Suppressor macrophage (primary cell): ENCODE measurements around the gene RTL10.
A peak's percentile ranks its signal among the peaks of the same experiment; 100 is the strongest.

Source experiments
- DNase-seq, 4 experiments: peaks; one replicate each; pipeline ENCODE4 v3.0.0-alpha.2; 2020 to 2022

RTL10 gene

DNA sequence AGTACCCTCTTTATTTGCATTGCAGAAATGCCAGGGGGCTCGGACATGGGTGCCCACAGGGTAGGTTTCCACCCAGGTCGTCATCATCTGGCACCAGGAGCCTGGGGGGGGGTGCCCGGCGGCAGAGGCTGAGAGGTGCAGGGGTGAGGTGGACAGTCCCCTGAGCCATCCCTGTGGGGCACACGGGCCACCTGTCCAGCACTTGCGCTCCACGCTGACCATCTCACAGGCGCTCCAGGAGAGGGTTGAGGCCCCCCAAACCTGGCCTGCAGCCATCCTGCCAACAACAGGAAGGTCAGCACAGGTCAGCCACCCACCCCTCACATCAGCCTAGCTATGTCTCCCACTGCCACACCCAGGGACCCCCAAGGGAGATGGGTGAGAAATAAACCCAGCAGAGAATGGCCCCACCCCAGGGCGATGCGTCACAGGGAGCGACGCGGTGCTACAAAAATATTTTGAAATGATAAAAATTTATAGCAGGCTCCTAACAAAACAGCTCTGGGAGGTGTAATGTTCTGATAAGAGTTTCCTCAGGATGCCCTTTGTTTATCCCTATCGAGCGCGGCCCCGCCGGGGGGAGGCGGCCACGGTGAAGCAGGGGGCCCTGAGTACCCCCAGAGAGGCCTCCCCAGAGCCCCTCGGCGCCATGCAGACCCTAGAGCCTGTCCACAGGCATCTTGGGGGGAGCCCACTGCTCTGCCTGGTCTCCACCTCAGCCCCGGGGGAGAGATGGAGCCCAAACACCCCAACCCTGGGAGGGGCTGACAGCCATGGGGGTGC lies 21.0 kb upstream of the RTL10 start:
- no peak for DNase-seq

DNA sequence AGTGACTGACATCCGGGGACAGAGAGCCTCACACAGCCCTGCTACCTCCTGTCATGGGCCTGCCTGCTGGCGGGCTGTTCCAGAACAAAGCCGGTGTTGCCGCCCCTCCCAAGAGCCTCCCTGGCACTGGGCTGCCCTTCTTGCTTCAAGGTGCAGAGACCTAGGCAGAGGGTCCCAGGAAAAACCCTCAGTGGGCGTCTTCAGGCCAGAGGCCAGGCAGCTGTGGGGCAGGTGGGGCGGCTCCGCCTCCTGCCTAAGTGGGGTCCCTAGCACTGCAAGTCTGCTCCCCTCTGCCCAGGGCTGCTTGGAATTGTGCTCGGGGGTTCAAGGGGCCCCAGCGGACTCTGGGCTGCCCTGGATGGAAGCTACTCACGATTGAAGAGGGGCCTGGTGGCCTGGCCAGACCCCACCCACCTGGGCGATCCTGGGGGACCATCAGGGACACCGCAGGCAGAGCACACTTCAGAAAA lies 20.4 kb upstream of the RTL10 start:
- no peak for DNase-seq

DNA sequence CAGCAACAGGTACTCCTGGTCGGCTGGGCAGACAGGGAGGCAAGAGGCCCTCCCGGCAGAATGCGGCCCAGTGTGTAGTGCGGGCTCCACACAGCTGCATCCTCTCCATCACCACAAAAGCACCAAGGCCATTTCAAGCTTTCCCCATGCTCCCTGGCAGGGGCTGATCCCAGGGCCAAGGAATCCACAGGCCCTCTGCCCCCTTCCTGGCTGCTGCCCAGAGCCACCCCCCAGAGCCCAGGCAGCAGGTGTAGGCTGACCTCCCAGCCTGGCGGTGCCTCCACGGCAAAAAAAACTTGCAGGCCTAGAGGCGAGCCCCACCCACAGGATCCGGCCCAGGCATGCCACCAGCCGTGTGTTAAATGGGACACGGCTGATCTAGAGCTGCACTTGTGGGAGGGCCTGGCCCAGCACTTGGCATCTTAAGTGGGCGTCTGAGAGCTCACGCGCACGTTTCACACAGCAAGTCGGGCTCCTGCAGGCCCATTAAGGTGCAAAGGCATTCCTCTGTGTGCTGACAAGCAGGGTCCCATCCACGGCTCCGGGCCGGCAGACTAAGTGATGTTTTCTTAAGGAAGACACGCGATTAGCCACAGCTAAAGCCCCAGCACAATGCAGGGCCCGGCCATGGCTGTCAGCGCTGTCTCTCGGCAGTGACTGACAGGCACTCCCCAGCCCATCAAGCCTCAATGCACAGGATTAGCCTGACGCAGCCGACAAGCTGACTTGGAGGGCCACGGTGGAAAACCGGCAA lies 19.8 kb upstream of the RTL10 start:
- no peak for DNase-seq

DNA sequence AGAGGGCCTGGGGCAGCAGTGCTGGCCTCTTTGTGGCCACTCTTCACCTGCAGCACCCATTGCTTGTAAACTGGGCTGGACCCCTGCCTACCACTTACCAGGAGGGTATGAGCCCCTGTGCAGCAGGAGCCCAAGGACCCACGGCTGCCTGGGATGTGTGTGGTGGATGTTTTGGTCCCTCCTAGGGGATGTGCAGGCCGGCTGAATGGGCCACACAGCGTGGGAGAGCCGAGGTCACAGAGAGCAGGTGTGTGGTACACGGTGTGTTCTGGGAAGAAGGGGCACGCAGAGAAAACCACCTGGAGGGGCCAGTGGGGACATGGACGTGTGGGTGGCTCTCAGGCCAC lies 19.3 kb upstream of the RTL10 start:
- no peak for DNase-seq

DNA sequence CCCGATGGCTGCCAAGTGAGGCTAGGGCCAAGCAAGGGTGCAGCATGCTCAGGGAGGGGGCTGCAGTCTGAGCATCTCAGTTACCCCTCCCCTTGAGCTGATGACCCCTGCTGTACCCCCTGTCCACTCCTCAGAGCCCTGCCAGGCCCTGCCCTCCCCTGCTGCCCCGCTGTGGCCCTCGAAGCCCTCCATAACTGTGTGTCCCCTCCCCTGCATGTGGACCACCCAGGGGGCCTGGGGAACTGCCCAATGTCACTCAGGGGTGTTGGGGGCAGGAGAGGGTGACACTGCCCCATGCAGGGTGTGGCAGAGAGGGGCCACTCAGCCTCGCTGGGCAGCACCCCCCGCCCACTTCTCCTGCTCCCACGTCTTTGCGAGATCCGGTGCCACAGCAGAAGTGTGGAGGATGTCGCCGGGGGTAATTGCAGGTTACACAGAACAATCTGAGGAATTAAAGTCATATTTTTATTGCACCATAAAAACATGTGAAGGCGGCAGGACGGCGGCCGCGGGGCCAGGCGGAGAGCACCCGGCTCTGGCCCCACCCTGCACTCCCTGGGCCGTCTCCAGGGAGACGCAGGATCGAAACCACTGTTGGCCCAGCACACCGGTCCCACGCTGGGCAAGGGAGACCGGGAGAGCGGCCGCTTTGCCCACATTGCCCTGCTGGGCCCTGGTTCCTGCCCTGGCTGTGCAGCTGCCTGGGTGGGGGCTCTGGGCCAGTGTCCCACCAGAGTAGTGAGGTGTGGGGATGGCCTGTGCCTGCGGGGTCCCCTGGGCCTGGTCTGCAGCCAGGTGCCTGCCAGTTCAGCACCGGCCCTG lies 18.7 kb upstream of the RTL10 start:
- no peak for DNase-seq

DNA sequence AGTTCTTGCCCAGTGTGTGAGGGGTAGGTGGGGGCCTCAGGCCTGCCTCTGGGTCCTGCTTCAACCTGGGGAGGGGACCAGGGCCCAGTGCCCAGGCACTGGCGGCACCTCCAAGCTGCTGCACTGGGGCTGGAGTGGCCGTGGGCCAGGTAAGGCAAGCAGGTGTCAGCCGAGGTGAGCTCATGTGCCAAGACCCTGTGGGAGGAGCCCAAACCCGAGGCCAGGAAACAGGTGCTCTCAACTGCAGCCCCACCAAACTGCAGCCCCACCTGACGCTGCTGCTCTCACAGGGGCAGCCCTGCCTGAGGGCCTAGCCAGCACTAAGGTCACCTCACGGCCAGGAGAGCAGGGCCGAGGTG lies 18.1 kb upstream of the RTL10 start:
- DNase-seq, result no peak

DNA sequence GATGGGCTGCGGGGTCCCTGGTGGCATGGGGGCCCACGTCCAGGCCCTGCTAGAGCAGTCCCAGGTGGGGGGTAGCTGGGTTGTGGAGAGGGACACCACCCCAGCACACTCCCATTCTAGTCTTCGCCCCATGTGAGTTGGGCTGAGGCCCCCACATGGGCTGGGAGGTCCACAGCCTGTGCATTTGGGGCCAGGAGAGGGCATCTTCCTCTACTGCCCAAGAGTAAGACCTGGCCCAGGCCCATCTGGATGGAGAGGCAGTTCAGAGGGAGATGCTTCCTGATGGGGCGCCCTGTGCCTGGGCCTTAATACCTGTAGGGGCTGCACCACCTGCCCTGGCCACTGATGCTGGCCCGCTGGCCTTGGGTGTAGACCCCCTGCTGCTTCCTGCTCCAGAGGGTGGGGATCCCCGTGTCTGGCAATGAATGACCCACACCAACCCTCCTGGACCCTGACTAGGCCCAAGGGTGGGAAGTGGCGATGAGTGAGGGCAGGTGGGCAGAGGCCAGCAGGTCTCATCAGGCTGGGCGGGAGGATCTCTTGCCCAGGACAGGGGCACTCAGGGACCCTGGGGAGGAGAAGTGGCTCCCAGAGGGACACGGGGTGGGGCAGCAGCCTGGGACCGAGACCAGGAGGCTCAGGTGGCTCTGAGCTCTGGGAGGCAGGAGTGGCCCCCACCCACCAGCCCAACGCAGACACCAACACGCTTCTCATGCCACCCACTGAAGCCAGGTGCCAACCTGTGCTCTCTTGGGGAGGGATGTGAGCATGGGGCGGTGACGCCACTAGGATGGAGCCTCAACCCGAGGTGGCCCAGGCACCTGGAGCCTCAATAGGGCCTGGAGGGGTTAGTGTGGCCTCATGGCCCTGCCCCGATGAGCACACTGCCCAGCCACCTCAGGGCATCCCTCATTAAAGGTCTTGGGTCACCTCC lies 17.4 kb upstream of the RTL10 start:
- no peak for DNase-seq

DNA sequence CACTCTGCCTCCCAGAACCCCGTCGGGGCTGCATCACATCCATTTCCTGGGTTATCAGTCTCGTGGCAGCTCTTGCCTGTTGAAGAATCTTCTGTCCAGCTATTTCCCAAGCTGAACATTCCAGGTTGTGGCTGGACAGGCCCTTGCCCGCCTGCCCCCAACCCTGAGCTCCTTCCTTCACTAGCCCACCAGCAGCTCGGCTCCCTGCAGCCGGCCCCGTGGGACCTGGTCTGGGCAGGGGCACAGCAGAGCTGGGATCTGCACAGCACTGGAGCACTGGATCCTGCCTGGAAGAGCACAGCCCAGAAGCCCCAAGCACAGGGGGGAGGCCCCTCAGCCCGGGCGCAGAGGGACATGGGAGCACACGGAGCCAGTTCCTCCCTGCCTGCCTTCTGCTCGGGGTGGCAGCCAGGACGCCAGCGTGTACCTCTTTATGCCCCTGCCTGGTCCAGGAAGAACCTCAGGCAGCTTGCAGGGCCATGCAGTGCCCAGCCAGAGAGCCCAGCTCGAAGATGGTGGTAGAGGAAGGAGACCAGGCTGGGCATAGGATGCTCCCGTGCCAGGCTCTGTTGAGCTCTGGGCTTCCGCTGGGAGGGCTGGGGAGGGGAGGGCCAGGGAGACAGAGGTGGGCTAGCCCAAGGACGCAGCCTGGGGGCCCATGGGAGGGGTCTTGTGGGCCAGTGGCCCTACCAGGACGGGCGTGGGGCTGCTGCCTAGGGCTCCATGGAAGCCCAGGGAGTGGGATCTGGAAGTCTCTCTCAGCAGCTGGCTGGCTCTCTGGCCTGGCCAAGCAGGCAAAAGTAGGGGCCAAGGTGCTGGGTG lies 16.6 kb upstream of the RTL10 start:
- DNase-seq, result no peak

DNA sequence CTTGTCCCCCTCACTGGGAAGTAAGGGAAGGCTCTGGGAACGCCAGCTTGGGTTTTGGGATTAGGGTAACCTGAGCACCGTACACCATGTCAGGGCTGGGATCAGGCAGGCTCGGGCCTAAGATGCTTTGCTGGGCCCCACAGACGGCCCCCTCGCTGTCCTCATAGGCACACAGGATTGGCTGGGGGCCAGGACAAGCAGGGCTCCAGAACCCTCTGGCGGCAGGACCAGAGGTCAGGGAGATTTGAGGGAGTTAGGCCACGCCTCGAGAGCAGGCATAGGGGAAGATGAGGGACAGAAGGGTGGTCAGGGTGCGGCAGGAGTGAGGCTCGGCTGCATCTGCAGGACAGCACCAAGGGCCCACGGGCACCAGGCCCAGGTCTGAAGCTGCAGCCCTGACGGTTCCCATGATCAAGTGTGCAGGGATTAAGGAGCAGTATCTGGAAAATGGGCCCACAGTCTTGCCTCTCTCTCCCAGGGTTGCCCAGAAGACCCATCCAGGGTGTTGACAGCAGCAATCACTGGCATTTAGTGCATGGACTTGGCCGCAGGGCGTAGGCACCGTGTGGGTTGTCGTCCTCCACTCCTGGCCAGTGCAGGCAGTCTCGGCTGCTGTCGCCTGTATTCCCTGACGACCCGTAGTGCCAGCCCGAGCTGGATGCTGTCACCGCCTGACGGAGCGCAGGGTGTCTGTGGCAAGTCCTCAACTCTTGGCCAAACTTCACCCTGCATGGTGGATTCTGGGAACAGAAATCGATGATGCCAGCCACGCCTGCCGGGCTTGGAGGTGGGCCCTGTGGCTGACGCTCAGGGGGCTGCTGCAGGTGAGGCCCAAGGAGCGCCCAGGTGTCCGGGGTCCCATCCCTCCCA lies 15.7 kb upstream of the RTL10 start:
- DNase-seq, result no peak

DNA sequence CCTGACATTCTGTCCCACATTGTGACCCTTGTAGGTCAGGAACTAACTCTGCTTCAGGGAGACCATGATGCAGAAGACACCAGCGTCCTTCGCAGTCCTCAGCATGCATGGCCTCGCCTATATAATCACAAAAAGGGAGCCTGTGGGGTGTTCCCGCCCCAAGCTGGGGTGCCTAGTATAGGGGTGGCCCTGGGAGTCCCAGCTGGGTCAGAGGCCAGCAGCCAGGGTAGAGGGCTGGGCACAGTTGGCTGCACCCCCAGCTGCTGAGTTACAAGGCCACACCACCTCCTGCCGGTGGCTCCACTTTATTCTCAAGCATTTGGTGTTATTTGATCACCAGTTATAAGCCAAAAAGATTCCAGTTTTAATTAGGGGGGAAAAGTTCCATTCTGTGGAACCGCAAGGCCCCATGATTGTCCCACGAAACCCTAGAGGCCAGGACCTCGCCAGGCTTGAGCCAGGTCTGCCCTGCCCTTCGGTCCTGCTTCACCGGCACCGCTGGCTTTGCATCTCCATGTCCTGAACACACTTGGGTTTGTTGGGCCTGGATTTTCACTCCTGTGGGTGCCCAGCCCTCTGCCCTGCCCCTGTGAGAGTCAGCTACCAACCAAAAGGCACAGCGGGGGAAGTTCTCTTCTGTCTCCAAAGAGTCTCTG lies 15.0 kb upstream of the RTL10 start:
- no peak for DNase-seq

DNA sequence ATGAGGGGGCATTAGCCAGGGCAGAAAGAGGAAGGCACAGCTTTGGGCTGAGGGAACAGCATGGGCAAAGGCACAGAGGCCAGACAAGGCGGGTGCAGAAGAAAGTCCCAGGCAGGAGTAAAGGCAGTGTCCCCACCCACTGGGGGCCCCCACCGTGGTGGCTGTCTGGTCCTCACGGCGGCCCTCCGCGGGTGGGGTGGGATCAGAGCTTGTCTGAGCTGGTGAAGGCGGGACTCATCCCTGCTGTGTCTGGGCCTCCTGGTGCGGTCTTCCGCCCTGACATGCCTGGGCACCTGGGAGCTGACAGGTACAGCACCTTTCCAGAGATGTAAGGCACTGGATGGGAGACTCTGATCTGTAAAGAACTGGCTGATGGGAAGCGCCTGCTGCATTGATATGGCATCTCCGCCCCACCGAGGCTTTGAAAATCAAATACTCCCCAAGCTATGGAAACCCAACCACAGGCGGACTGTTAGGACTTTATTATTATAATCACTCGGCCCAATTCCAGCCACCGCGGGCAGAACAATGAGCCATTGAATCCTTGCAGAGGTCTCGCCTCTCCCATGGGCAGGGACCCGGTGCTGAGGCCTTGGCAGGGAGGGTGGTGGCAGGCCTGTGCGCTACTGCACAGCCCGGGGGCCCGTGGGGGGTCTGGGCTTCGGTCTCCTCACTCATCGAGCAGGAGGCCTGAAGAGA lies 14.2 kb upstream of the RTL10 start:
- DNase-seq, result no peak

DNA sequence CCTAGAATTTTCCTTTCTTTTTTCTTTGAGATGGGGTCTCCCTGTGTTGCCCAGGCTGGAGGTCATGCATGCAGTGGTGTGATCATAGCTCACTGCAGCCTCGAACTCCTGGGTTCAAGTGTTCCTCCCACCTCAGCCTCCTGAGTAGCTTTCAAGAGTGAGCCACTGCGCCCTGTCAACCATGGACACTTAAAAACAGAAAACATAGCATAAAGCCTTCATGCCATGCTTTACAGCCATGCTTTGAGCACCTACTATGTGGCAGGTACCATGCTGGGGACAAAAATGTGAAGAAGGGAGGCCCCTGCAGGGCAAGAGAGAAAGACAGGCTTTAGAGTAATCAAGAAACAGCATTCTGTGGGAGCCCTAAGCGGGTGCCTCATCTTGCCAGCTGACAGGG lies 13.7 kb upstream of the RTL10 start:
- DNase-seq, result no peak

DNA sequence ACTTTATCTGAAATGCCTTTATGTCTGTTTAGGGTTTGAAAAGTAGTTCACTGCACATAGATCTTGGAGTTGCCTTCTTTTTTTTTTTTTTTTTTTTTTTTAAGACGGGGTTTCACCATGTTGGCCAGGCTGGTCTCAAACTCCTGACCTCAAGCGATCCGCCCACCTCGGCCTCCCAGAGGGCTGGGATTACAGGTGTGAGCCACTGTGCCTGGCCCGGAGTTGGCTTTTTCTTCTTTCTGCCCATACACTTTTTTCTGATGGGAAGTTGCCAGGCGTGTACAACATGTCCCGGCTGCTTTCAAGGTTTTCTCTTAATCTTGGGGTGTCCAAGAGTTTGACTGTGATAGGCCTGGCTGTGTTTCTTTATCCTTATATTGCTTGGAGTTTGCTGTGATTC lies 12.9 kb upstream of the RTL10 start:
- DNase-seq, result no peak

DNA sequence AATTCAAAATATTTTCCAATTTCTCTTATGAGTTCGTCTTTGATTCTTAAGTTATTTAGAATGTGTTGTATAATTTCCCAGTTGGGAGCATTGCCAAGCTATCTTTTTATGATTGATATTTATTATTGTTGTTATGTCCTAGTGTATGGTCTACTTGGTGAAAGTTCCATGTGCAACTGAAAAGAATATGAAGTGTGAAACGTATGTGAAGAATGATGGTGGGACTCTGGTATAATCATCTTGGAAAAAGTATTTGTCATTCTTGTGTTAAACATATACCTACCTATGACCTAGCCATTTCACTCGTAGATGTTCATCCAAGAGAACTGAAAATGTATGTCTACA lies 12.0 kb upstream of the RTL10 start:
- no peak for DNase-seq

DNA sequence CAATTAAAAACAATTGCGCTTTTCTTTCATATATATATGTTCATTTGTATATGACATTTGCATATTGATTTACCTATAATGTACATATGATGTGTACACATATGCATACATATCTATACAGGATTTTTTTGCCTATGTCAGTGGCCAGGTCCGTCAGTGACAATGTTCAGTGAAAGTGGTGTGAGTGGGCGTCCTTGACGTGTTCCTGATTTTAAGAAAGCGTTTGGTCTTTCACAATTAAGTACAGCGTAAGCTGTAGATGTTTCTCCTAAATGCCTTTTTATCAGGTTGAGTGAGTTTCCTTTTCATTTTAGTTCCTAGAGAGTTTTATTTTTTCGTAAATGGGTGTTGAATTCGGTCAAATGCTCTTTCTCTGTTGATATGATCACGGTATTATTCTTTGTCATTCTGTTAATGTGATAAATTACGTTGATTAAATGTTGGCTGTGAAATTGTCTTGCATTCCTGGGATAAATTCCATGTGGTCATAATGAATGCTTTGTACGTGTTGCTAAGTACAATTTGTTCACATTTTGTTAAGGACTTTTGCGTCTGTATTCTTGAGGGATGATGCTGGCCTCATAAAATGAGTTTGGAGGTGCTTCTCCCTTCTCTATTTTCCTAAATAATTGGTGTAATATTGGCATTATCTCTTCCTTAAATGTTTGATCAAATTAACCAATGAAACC lies 10.6 kb upstream of the RTL10 start:
- peak; percentile 62 to 77 (median 74) for DNase-seq

DNA sequence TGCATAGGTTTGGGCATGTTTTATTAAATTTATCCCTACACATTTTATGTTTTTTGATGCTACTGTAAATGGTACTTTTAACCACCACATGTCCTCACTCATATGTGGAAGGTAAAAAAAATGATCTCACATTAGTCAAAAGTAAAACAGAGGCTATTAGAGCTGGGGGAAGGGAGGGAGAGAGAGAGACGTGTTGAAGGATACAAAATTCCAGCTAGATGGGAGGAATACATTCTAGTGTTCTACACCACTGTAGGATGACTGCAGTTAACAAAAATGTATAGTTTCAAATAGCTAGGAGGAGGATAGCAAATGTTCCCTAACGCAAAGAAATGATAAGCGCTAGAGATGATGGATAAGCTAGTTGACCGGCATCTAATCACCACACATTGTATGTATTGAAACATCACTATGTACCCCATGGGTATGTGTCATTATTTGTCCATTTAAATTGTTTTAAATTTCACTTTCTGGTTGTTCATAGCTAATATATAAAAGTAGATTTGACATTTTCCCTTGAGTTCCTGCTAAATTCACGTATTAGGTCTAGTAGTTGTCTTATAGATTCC lies 9.9 kb upstream of the RTL10 start:
- no peak for DNase-seq

DNA sequence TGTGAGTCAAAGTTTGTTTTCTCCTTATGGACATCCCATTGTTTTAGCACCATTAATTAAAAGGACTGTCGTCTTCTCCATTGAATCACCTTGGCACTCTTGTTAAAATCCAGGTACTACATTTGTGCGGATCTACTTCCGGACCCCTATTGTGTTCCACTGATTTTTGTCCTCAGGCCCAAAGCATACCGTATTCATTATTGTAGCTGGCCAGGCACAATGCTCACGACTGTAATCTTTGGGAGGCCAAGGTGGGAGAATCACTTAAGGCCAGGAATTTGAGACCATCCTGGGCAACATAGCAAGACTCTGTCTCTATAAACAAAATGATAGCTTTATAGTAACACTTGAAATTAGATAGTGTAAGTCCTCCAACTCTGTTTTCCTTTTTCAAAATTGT lies 8.9 kb upstream of the RTL10 start:
- no peak for DNase-seq

DNA sequence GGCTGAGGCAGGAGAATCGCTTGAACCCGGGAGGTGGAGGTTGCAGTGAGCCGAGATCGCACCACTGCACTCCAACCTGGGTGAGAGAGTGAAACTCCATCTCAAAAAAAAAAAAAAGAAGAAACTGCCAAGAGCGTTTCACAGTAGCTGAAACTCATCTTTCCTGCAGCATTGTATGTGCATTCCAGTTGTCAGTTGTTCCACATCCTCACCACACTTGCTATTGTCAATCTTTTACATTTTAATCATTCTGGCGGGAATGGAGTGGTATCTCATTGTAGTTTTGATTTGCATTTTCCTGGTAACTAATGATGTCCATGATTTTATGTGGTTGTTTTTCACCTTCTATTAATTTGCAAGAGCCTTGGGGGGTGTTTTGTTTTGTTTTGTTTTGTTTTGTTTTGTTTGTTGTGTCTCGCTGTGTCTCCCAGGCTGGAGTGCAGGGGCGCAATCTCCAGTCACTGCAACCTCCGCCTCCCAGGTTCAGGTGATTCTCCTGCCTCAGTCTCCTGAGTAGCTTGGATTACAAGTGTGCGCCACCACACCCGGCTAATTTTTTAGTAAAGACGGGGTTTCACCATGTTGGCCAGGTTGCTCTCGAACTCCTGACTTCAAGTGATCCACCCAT lies 8.1 kb upstream of the RTL10 start:
- no peak for DNase-seq
